NK-92 treated with Interleukin-12 subunit alpha and Interleukin-12 subunit beta, amount 100 ng/mL, for 24 hours (cell line): ENCODE measurements around the gene CELF1.

Experiments used
- DNase-seq: peaks from one replicate; lab custom pipeline; 2025; lab: John Stamatoyannopoulos, UW

Gene CELF1

DNA sequence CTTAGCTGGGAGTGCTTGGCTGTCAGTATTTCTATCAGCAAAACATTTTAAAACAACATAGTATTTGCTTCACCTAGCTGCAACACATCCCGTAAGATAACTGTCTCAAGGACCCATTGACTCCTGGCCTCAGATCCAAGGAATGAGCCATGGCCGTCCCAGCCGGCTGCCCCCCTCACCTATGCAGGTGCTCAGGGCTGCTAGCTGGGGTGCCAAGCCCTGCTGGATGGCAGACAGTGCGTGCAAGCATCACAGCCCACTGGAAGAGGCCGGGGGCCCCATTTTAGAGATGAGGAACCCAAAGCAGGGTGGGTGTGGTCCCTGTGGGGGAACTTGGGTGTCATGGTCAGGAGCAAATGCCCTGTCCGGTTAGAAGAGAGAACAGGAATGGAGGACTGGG is 135.2 kb downstream of the CELF1 start:
- no peak for DNase-seq

DNA sequence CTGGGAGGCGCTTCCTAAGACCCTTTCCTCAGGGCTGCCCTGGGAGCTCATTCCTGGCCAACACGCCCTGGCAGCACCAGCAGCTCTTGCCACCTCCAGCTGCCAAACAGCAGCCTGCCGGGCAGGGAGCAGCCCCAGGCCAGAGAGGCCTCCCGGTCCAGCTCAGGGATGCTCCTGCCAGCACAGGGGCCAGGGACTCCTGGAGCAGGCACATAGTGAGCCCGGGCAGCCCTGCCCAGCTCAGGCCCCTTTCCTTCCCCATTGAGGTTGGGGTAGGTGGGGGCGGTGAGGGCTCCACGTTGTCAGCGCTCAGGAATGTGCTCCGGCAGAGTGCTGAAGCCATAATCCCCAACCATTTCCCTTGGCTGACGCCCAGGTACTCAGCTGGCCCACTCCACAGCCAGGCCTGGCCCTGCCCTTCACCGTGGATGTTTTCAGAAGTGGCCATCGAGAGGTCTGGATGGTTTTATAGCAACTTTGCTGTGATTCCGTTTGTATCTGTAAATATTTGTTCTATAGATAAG is 136.9 kb downstream of the CELF1 start:
- DNase-seq = no peak
